ENCODE results near the gene PEX11G.

PEX11G gene

DNA sequence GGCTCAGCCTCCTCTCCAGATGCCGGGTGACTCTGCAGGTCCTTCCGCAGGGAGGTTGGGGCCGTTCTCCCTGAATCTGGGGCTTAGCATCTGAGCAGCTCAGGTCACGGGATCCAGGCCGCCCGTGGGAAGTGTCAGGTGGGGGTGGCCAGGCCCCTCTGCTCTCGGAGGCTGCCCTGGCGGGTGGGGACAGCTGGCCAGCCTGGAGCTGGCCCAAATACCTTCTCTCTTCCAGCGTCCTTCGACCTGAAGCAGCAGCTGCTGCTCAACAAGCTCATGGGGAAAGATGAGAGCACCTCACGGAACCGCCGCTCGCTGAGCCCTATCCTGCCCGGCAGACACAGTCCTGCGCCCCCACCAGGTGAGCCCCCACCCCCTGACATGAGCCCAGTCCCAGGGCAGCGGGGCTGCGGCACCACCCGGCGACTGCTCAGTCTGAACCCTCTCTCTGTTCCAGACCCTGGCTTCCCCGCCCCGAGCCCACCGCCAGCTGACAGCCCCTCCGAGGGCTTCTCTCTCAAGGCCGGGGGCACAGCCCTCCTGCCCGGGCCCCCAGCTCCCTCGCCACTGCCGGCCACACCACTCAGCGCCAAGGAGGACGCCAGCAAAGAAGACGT lies 19.1 kb downstream of the PEX11G start:
- H3K9me2 ChIP-seq (replicated peaks; ENCODE audit: insufficient read depth, low read length) = no peaks in the 10 kb centered on the region
- no peak overlapping the region for H3K4me3 ChIP-seq (ENCODE audit: insufficient read depth, low read length, poor library complexity, severe bottlenecking)
- H3K36me3 ChIP-seq (ENCODE audit: low read length) = no peaks in the 10 kb centered on the region
- no peak overlapping the region for H3K4me2 ChIP-seq (ENCODE audit: low read depth, low read length, poor library complexity, severe bottlenecking)
- no peaks in the 10 kb centered on the region for H3K79me2 ChIP-seq (ENCODE audit: insufficient read depth, low read length)
- no peaks in the 10 kb centered on the region for H4K20me1 ChIP-seq (ENCODE audit: low read depth, low read length)
- peaks cover 13% of the 10 kb centered on the region for H3F3A ChIP-seq (ENCODE audit: insufficient read depth)
- H3K9me3 ChIP-seq (ENCODE audit: insufficient read depth, low read length) = no peaks in the 10 kb centered on the region
- H3K27ac ChIP-seq (ENCODE audit: low read depth, low read length) = no peak overlapping the region
- H3K9ac ChIP-seq (ENCODE audit: low read length) = no peak overlapping the region
- H2AFZ ChIP-seq (ENCODE audit: low read depth, low read length, severe bottlenecking) = no peak overlapping the region
- no peaks in the 10 kb centered on the region for H3K27me3 ChIP-seq (ENCODE audit: low read length)
- TF ChIP-seq EZH2phosphoT487 (conservative IDR thresholded peaks at IDR 0.05; ENCODE audit: low read length) = no peak
- TF ChIP-seq, protein P1, sequence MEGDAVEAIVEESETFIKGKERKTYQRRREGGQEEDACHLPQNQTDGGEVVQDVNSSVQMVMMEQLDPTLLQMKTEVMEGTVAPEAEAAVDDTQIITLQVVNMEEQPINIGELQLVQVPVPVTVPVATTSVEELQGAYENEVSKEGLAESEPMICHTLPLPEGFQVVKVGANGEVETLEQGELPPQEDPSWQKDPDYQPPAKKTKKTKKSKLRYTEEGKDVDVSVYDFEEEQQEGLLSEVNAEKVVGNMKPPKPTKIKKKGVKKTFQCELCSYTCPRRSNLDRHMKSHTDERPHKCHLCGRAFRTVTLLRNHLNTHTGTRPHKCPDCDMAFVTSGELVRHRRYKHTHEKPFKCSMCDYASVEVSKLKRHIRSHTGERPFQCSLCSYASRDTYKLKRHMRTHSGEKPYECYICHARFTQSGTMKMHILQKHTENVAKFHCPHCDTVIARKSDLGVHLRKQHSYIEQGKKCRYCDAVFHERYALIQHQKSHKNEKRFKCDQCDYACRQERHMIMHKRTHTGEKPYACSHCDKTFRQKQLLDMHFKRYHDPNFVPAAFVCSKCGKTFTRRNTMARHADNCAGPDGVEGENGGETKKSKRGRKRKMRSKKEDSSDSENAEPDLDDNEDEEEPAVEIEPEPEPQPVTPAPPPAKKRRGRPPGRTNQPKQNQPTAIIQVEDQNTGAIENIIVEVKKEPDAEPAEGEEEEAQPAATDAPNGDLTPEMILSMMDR (IDR thresholded peaks at IDR 0.05; ENCODE audit: insufficient read depth, low read length, poor library complexity, severe bottlenecking) = no peak

DNA sequence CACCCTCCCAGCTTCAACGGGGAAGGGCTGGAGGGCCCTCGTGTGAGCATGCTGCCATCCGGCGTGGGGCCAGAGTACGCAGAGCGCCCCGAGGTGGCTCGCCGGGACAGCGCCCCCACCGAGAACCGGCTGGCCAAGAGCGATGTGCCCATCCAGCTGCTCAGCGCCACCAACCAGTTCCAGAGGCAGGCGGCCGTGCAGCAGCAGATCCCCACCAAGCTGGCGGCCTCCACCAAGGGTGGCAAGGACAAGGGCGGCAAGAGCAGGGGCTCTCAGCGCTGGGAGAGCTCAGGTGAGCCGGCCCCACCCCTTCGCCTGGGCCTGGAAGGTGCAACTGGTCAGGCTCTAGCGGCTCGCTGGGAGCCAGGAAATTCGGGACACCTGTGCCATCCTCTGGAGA lies 20.0 kb downstream of the PEX11G start:
- Histone ChIP-seq H3K9me3 (ENCODE audit: insufficient read depth, low read length) (no peaks in the 10 kb centered on the region), H2AFZ (ENCODE audit: low read depth, low read length, severe bottlenecking) (no peak overlapping the region), H3K9ac (ENCODE audit: low read length) (no peak overlapping the region), H3K79me2 (ENCODE audit: insufficient read depth, low read length) (no peaks in the 10 kb centered on the region), H3K4me3 (ENCODE audit: insufficient read depth, low read length, poor library complexity, severe bottlenecking) (no peak overlapping the region), H3K27ac (ENCODE audit: low read depth, low read length) (no peak overlapping the region), H3F3A (ENCODE audit: insufficient read depth) (peaks cover 13% of the 10 kb centered on the region), H3K27me3 (ENCODE audit: low read length) (no peaks in the 10 kb centered on the region), H3K4me2 (ENCODE audit: low read depth, low read length, poor library complexity, severe bottlenecking) (no peak overlapping the region), H3K36me3 (ENCODE audit: low read length) (no peaks in the 10 kb centered on the region), H4K20me1 (ENCODE audit: low read depth, low read length) (no peaks in the 10 kb centered on the region), H3K9me2 (replicated peaks; ENCODE audit: insufficient read depth, low read length) (no peaks in the 10 kb centered on the region)
- TF ChIP-seq, protein P1 (IDR thresholded peaks at IDR 0.05; ENCODE audit: insufficient read depth, low read length, poor library complexity, severe bottlenecking) = no peak
- no peak for TF ChIP-seq EZH2phosphoT487 (conservative IDR thresholded peaks at IDR 0.05; ENCODE audit: low read length)

DNA sequence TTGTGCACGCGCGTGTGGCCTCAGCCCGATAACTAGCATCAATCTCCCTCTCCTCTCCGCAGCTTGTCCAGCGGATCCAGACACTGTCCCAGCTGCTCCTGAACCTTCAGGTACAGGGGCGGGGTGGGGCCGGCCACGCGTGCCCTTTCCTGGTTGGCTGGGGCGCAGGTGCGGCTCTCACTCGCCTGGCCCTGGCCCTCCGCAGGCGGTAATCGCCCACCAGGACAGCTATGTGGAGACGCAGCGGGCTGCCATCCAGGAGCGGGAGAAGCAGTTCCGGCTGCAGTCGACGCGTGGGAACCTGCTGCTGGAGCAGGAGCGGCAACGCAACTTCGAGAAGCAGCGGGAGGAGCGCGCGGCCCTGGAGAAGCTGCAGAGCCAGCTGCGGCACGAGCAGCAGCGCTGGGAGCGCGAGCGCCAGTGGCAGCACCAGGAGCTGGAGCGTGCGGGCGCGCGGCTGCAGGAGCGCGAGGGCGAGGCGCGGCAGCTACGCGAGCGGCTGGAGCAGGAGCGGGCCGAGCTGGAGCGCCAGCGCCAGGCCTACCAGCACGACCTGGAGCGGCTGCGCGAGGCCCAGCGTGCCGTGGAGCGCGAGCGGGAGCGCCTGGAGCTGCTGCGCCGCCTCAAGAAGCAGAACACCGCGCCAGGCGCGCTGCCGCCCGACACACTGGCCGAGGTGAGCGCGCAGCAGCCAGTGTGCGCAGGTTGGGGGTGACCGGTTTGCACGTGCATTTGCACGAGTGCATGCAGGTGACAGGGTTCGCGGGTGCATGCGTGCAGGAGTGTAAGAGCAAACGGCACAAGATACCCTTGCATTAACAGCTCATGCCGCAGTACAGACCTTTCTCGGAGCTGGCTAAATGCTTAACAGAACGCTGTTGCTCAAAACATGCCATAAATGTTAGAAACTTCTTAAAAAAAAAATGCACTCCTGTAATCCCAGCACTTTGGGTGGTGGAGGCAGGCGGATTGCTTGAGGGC lies 21.5 kb downstream of the PEX11G start:
- no peak for TF ChIP-seq EZH2phosphoT487 (conservative IDR thresholded peaks at IDR 0.05; ENCODE audit: low read length)
- H3K4me2 ChIP-seq (ENCODE audit: low read depth, low read length, poor library complexity, severe bottlenecking) = no peak overlapping the region
- no peaks in the 10 kb centered on the region for H3K79me2 ChIP-seq (ENCODE audit: insufficient read depth, low read length)
- H3K36me3 ChIP-seq (ENCODE audit: low read length) = no peaks in the 10 kb centered on the region
- no peaks in the 10 kb centered on the region for H3K9me2 ChIP-seq (replicated peaks; ENCODE audit: insufficient read depth, low read length)
- H3K9me3 ChIP-seq (ENCODE audit: insufficient read depth, low read length) = no peaks in the 10 kb centered on the region
- H3K4me3 ChIP-seq (ENCODE audit: insufficient read depth, low read length, poor library complexity, severe bottlenecking) = no peak overlapping the region
- no peak overlapping the region for H2AFZ ChIP-seq (ENCODE audit: low read depth, low read length, severe bottlenecking)
- no peaks in the 10 kb centered on the region for H4K20me1 ChIP-seq (ENCODE audit: low read depth, low read length)
- no peaks in the 10 kb centered on the region for H3K27me3 ChIP-seq (ENCODE audit: low read length)
- no peak overlapping the region for H3K9ac ChIP-seq (ENCODE audit: low read length)
- H3F3A ChIP-seq (ENCODE audit: insufficient read depth) = peaks cover 4% of the 10 kb centered on the region; the same call in 1 of the 2 replicates
- H3K27ac ChIP-seq (ENCODE audit: low read depth, low read length) = no peak overlapping the region

Measured in SU-DHL-6 (cell line).